ENCODE measurements around the gene C1QL2.
A peak's percentile ranks its signal among the peaks of the same experiment; 100 is the strongest.

Gene C1QL2

DNA sequence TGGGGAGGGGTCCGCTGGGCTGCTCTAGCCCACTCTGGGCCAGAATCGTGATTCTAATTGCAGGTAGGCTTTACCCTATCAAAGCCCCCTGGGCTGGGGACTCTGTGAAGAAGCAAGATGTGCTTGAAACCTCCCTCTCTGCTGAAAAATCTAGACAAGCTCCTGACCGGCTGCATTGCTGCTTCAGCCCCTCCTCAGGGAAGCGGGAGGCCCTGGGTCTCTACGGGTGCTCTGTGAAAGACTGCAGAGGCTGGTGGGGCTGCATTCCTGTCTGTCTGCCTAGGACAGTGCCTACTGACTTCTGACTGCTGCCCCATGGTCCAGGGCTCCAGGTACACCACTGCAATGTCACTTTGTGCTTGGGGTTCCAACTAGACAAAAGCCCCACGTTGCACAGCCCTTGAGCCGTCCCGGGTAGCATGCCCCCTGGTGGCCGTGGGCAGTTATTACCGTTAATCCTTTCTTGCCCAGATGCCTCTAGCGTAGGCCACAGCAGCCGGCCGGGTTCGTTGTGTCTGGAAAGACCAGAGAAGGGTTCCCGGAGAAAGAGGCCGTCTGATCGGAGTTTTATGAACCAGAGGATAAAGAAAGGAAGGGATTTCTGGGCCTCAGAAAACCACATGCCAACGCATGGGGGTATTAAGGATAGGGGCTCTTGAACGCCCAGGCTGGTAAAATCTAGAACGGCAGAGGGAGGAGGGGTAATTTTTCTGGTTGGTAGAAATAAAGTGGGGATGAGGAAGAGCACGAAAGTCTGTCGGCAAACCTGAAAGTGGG is 15.9 kb upstream of the C1QL2 start:
- in situ Hi-C loops (cut with HindIII; ENCODE audit: low pct_ligation_motif_present, low sequenced_read_pairs): no loop called here
- Histone ChIP-seq H3K4me3 (ENCODE audit: low read depth, low read length) (no peak overlapping the region), H3K27me3 (replicated peaks) (no peaks in the 10 kb centered on the region), H3K27ac (no peak overlapping the region), H3K36me3 (replicated peaks) (no peaks in the 10 kb centered on the region)
- TF ChIP-seq, protein P1, sequence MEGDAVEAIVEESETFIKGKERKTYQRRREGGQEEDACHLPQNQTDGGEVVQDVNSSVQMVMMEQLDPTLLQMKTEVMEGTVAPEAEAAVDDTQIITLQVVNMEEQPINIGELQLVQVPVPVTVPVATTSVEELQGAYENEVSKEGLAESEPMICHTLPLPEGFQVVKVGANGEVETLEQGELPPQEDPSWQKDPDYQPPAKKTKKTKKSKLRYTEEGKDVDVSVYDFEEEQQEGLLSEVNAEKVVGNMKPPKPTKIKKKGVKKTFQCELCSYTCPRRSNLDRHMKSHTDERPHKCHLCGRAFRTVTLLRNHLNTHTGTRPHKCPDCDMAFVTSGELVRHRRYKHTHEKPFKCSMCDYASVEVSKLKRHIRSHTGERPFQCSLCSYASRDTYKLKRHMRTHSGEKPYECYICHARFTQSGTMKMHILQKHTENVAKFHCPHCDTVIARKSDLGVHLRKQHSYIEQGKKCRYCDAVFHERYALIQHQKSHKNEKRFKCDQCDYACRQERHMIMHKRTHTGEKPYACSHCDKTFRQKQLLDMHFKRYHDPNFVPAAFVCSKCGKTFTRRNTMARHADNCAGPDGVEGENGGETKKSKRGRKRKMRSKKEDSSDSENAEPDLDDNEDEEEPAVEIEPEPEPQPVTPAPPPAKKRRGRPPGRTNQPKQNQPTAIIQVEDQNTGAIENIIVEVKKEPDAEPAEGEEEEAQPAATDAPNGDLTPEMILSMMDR (IDR thresholded peaks at IDR 0.05; ENCODE audit: low read depth, low read length, missing control alignments): peak; percentile 85
- no peak for DNase-seq

DNA sequence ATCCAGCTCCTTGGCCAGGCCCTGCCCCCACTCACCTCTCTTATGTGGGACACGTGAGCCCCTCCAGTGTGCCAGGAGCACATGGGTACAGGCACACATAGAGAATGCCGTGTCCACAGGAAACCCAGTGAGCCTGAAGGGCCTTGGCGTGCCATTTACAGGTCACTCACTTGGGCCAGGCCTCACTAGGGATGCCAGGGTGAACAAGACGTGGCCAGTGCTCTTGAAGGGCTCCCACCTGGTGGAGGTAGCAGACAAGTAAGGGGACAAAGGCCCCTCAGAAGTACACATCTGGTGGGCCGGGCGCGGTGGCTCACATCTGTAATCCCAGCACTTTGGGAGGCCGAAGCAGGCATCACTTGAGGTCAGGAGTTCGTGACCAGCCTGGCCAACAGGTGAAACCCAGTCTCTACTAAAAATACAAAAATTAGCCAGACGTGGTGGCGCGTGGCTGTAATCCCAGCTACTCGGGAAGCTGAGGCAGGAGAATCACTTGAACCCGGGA is 15.1 kb upstream of the C1QL2 start:
- no peak overlapping the region for H3K4me3 ChIP-seq (ENCODE audit: low read depth, low read length)
- no peak overlapping the region for H3K27ac ChIP-seq
- H3K36me3 ChIP-seq (replicated peaks): no peaks in the 10 kb centered on the region
- in situ Hi-C loops (cut with HindIII; ENCODE audit: low pct_ligation_motif_present, low sequenced_read_pairs): no loop called here
- no peak for DNase-seq
- no peaks in the 10 kb centered on the region for H3K27me3 ChIP-seq (replicated peaks)
- TF ChIP-seq, protein P1 (IDR thresholded peaks at IDR 0.05; ENCODE audit: low read depth, low read length, missing control alignments): no peak

DNA sequence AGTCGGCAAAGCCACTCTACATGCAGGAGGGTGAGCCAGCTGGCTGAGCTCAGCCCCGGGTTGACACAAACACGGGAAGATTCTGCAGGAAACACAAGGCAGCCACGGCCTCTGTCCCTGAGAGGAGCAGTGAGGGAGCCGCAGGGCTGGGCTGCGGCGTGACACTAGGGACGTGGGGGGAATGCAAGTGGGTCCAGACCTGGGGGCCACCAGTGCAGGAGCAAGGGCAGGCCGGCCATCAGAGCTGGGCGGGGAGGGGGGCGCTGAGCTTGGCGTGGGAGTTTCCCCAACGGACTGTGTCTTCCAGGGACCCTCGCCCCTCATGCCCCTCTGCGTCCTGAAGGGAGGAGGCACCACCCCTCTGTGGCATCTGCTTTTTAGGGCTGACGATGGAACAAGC is 12.0 kb upstream of the C1QL2 start:
- in situ Hi-C loops (cut with HindIII; ENCODE audit: low pct_ligation_motif_present, low sequenced_read_pairs): no loop called here
- DNase-seq: no peak
- Histone ChIP-seq H3K27me3 (replicated peaks) (no peaks in the 10 kb centered on the region), H3K4me3 (ENCODE audit: low read depth, low read length) (no peak overlapping the region), H3K36me3 (replicated peaks) (no peaks in the 10 kb centered on the region), H3K27ac (no peak overlapping the region)
- TF ChIP-seq, protein P1 (IDR thresholded peaks at IDR 0.05; ENCODE audit: low read depth, low read length, missing control alignments): no peak

DNA sequence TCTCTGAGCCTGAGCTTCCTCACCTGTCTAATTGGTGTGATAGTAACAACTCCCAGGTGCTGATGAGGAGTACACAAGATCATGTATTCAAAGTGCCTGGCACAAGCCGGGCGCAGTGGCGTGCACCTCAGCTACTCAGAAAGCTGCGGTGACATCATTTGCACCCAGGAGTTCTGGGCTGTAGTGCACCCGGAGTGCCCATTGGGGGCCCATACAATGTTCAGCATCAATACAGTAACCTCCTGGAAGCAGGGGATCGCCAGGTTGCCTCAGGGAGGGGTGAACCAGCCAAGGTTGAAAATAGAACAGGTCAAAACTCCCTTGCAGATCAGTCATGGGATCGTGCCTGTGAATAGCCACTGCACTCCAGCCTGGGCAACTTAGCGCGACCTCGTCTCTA is 11.2 kb upstream of the C1QL2 start:
- no peak for DNase-seq
- in situ Hi-C loops (cut with HindIII; ENCODE audit: low pct_ligation_motif_present, low sequenced_read_pairs): no loop called here
- TF ChIP-seq, protein P1 (IDR thresholded peaks at IDR 0.05; ENCODE audit: low read depth, low read length, missing control alignments): no peak
- Histone ChIP-seq H3K27ac (no peak overlapping the region), H3K4me3 (ENCODE audit: low read depth, low read length) (no peak overlapping the region), H3K27me3 (replicated peaks) (no peaks in the 10 kb centered on the region), H3K36me3 (replicated peaks) (no peaks in the 10 kb centered on the region)

DNA sequence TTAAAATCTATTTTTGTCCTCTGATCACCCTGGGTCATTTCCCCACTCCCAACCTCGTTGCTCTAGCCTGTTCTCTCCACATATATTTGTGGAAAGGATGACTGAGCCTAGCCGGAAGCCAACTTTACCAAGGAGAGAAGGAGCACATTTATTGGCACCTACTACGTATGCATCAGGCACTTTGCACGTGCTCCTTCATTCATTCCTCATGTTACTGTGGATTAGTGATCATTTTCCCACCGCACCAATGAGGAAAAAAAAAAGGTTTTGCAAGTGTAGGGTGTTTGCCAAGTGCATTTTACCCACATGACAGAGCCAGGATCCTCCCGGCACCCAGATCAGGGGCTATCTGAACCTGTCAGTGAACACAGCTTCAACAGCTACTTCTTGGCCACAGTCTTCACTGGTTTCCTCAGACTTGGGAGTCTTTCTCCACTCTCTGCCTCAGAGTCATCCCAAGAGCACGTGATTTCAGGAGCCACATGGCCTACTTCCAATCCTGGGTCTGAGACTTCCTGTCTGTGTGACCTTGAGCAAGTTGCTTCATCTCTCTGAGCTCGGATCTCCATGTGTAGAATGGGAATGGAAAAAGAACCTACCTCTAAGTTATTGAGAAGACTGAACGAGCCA is 1.9 kb upstream of the C1QL2 start:
- TF ChIP-seq, protein P1 (IDR thresholded peaks at IDR 0.05; ENCODE audit: low read depth, low read length, missing control alignments): no peak
- no peaks in the 10 kb centered on the region for H3K36me3 ChIP-seq (replicated peaks)
- no peak overlapping the region for H3K27ac ChIP-seq
- peaks cover 48% of the 10 kb centered on the region for H3K27me3 ChIP-seq (replicated peaks)
- H3K4me3 ChIP-seq (ENCODE audit: low read depth, low read length): no peak overlapping the region
- in situ Hi-C loops (cut with HindIII; ENCODE audit: low pct_ligation_motif_present, low sequenced_read_pairs): no loop called here
- no peak for DNase-seq
